GM12891 (cell line): Measurements from ENCODE around the gene CNTFR.

Experiments used
- POLR2A ChIP-seq: IDR thresholded peaks from 2 replicates; pipeline ENCODE4 v1.6.1; 2011; ENCODE audit warnings: low read depth, low read length, control low read depth
- POLR2AphosphoS5 ChIP-seq: IDR thresholded peaks from 2 replicates; pipeline ENCODE4 v1.6.1; 2011; ENCODE audit warnings: low read depth, low read length, control low read depth
- SPI1 ChIP-seq: IDR thresholded peaks from 2 replicates; pipeline ENCODE4 v1.6.1; 2011; ENCODE audit warnings: low read depth, low read length, control low read depth
- TAF1 ChIP-seq: IDR thresholded peaks from 2 replicates; pipeline ENCODE4 v1.6.1; 2011; ENCODE audit warnings: low read depth, low read length, control low read depth

GRCh38 chr9:34508951-34509350 is 80.6 kb downstream of the CNTFR start:
- TF ChIP-seq POLR2A (no peak), POLR2AphosphoS5 (no peak), SPI1 (no peak), TAF1 (no peak)
